Globus pallidus (tissue), 1 donor: ENCODE measurements around the gene TRIM67.
"Not testable (repeated sequence)": the region's sequence is repeated elsewhere in the genome, so short reads cannot be mapped to it uniquely, and the experiment has no call there.

Experiments used
- DNase-seq: peaks from one replicate; pipeline ENCODE4 v3.0.0-alpha.2; 2015; ENCODE audit warnings: low spot score

The TRIM67 gene

GRCh38 chr1:231158141-231158540, 3.7 kb upstream of the TRIM67 start:
- DNase-seq = not testable (repeated sequence)

GRCh38 chr1:231159202-231159962, 2.5 kb upstream of the TRIM67 start:
- DNase-seq = no peak

DNA sequence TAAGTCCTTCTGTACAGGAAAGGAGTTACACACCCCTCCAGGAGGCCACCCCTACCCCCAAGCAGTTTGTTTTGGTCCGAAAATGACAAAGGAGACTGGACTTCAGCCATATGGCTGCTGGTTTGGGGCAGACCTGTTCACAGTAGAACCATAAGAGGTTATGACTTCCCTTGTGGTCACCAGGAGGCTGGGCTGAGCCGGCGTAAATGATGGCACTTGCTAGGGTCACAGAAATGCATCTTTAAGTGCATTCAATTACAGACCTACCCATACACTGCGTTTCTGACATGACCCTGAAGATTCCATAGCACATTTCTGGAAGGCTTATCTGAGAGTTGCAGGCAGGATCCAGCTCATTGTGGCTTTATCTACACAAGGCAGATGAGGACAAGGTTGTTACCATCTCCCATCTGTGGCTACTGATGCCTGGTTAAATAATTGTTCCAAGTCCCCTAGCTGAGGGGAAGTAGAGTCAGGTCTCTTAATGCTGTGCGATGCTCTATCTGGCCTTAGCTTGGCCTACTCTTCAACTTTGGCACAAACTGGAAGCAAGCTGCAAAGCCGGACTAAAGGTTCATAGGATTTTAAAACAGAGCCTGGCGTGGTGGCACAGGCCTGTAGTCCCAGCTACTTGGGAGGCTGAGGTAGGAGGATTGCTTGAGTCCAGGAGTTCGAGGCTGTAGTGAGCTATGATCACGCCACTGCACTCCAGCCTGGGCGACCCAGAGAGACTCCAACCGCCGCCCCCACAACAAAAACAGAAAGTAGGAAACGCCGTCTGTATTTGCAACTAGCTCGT, 1.7 kb upstream of the TRIM67 start:
- no peak for DNase-seq

- no peak for DNase-seq
Measured at GRCh38 chr1:231160895-231161666, 777 bp upstream of the TRIM67 start.

DNA sequence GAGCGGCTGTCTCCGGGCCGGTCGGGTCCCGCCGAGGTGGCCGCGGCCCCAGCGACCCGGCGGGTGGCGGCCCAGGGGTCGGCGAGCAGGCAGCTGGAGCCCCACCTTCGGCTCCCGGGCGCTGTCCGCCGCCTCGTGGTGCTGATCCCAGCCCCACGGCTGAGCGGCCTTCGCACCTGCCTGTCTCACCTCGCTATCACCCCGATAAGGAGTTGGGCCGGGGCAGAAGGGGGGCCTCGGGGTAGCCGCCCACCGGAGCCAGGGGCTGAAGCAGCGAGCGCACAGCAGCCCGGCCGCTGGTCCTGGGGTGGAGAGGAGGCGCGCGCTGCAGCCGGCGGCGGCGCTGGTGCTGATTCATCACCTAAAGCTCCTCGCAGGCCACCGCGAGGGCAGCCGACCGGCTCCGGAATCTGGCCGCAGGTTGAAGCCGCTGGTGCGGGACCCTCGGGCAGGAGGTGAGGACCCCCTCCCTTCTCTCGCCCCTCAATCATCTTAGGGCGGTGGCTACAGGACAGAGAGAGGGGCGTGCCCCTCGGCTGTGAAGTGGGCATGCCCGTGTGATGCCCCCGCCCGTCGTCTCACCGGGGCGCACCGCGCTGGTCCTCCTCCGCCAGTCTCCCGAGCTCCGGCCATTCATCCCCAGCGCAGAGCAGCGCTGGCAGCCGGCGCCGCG, 575 bp downstream of the TRIM67 start:
- no peak for DNase-seq

- DNase-seq = no peak
Measured at GRCh38 chr1:231162970-231163829, 1.3 kb downstream of the TRIM67 start.

DNA sequence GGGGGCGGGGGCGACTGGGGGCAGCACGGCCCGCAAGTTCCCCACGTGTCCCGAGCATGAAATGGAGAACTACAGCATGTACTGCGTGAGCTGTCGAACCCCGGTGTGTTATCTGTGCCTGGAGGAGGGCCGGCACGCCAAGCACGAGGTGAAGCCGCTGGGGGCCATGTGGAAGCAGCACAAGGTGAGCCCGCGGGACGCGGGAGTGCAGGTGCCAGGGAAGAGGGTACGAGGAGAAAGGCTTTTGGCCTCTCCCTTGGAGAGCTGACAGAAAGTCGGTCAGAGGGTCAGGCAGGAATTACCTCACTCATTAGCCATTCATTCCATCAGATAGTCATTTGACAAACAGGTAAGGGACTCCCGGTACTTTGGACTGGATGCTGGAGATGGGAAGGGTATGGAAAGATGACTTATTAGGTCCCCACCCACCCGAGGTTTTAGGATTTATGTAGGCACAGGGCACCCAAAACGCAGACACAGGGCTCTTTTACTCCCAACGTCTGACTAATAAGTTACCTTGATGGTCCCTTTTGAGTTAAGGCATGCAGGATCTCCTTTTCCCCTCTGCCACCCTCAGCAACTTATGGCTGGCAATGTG, 2.1 kb downstream of the TRIM67 start:
- DNase-seq = no peak

GRCh38 chr1:231165371-231165770, 3.5 kb downstream of the TRIM67 start:
- DNase-seq = no peak

DNA sequence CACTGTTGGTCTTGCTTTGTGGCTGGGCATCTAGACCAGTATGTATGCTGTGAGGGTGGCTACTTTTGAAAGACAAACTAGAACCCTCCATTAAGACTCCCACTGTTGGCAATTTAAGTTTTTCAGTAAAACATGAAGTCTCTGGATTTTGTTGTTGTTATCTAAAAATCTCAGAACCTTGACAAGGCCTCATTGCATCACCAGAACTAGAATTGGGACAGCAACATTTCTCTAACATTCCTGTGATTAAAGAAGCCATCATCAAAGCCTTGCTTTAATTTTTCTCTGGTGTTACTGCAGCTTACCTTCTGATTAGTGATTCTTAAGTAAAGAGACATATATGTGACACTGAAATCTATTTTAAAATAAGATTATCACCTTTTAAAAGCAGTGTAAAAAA, 4.5 kb downstream of the TRIM67 start:
- DNase-seq = no peak

- no peak for DNase-seq
Measured at GRCh38 chr1:231170875-231171274, 9.0 kb downstream of the TRIM67 start.

DNA sequence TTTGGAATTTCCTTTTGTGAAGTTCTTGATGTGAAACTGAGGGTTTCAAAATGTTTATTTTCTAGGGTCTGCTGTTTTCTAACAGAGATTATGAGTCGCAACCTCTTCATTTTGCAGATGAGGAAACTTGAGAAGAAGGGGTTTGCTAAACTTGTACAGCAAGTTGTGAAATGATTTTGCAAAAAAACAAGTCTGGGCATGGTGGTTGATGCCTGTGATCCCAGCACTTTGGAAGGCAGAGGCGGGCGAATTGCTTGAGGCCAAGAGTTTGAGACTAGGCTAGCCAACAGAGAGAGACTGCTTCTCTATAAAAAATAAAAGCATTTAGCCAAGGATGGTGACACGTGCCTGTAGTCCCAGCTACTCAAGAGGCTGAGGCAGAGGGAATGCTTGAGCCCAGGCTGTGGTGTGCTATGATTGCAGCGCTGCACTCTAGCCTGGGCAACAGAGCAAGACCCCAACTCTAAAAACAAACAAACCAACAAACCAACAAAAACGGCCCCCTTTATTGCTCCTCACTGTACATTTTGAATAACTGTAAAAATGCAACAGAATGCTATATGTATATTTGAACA, 9.9 kb downstream of the TRIM67 start:
- DNase-seq = no peak

DNA sequence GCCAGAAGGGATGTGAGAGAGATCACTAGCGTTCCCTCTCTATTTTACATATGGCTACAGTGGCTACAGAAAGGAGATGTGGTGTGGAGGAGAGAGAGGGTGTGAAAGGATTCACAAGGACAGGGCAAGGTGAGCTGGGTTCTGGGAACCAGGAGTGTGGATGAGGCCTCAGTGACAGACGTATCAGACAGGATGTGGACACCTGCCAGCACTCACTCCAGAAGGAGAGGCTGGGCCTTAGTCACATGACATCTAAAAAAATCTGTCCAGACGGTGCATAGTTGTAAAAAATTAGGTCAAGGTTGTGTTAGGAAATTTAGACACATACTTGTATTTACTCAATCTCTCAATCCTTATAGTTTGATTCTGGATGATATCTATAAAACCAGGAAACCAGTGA, 10.6 kb downstream of the TRIM67 start:
- DNase-seq = no peak

DNA sequence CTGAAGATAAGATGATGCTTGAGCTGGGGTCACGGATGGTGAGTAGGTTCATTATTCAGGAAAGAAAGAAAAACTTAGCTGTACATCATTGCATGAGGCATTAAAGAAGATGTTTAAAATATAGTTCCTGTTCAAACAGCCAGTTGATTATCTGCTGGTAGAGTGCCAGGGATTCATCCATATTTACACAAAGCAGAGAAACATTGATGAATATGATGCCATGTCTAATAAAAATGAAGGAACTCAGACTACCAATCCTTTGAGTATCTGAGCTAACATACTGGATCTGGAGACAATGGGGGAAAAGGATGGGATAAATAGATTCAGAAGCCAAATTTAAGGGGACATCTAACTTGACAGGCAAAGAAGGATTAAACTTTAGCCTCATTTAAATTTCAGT, 14.6 kb downstream of the TRIM67 start:
- DNase-seq = no peak

GRCh38 chr1:231177226-231177625, 15.4 kb downstream of the TRIM67 start:
- DNase-seq = no peak

DNA sequence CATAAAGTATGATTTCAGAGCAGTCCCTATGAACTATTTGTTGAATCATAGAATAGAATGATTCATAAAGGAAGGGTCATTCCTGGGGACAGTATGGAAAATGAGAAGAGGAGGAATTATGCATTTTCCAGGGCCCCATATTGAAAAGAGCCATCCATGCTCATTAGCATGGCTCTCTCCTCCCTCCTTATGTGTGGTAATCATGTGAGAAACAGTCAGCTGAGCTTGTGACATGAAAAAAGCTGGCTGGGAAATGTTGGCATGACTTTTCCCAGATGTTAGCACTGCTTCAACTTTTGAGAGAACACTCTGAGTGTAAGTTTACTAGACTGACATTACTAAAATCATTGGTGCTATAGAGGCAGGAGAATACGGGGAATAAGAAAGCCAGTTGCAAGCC, 16.1 kb downstream of the TRIM67 start:
- DNase-seq = no peak

GRCh38 chr1:231178970-231179369, 17.1 kb downstream of the TRIM67 start:
- DNase-seq = no peak

DNA sequence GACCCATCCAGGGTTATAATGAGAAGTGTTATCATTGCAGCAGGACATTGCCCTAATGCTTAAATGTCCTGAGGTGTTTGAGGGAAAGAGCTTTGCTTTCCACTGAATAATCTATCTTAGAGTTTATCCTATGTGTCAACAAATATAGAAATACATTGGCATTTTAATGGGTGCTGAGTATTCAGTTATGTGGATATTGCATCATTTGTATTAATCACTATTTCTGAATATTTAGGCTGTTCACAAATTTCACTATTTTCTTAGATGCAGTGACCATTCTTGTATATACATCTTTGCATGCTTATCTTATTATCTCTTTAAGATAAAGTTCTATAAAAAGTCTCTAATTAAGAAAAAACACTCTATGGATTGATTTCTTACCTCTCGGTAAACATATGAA, 18.2 kb downstream of the TRIM67 start:
- DNase-seq = no peak

- DNase-seq = no peak
Measured at GRCh38 chr1:231181271-231181670, 19.4 kb downstream of the TRIM67 start.

DNA sequence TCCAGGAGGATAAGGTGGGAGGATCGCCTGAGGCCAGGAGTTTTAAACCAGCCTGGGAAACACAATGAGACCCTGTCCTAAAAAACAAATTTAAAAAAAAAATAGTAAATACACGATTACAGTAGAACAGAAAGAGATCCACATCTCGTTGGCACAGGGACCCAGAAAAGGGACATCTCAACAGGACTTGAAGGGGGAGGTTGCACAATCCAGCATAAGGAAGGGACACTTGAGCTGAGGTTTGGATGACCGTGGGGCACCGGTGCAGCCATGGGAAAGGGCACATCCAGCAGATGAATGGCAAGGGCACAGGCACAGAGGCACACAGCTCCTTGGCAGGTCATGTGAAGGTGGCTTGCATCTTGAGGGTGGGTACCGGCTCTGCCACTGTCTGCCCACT, 20.5 kb downstream of the TRIM67 start:
- DNase-seq = no peak
